Frontal cortex (tissue), 4 donors: Measurements from ENCODE around the gene COMMD2. TPM values are rescaled to one million over a fixed set of nuclear protein-coding genes. Genes with fewer than 3 reads are reported as not detected.
A peak's percentile ranks its signal among the peaks of the same experiment; 100 is the strongest.

ENCODE experiments used
- DNase-seq, 2 donors: peaks; one replicate each; pipeline ENCODE4 v3.0.0; 2012; ENCODE audit warnings: low spot score in 2 of 2
- FAIRE-seq: peaks from 2 replicates; lab custom pipeline; 2012; peaks lifted over from hg19 to GRCh38; lab: Jason Lieb, UNC
- total RNA-seq: library from RNA; depleted of rRNA; stranded (reverse); fragments of >200 nt; gene quantifications from one replicate; pipeline ENCODE4 v1.2.3, GENCODE V29; 2014
- donor health status: control.
- donor health status: control.
- donor health status: control.

Gene COMMD2
- 106 TPM for total RNA-seq

- FAIRE-seq (no peak), DNase-seq (peak; percentile 31 to 73)
Measured at GRCh38 chr3:149752051-149752787, at the start of gene COMMD2. TSS of gene COMMD2 (minus strand) at chr3:149752489. CDS start at chr3:149752444, 45 bp downstream.

DNA sequence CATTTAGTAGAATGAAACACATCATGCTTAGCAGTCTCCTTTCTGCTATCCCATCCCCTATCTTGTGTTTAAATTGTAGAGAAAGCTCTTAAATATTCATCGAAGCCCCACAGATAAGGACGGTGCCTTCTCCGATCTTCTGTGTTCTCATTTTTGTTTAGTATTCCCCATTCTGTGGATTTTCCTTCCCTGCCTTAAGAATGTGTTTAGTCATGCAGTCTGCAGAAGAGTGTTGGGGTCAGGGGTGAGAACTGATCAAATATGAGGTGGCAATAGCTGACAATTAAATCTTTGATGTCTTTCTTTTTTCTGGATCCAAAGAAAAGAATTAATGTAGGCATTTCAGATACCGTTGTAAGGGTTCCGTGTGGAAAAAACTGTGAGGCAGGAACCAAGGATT is 49.4 kb upstream of the COMMD2 start:
- FAIRE-seq (no peak), DNase-seq (no peak)

DNA sequence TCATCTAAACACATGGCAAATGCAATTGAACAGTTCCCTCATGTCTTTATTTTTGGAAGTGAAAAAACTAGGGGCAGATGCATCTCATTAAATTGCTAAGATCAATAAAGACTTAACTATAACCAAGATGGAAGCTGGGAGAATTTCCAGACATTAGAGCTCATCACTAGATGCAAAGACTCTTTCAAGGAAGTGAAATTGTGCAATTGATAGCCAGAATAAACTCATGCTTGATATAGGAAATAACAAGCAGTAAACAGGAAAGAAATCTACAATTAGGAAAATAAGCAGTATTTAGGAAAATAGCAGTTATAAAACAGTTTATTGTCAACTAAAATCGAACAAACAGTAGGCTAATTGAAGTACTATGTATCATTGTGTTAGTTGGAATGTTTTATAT is 48.9 kb upstream of the COMMD2 start:
- no peak for FAIRE-seq
- DNase-seq: no peak

DNA sequence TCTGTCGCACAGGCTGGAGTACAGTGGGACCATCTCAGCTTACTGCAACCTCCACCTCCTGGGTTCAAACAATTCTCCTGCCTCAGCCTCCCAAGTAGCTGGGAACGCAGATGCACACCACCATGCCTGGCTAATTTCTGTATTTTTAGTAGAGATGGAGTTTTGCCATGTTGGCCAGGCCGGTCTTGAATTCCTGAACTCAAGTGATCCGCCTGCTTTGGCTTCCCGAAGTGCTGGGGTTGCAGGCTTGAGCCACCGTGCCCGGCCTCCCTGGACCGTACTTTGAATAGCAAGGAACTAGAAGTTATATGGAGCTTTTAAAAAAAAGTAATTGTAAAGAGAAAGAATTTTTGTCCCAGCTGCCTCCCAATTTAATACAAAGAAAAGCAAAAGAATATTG is 48.4 kb upstream of the COMMD2 start:
- no peak for DNase-seq
- no peak for FAIRE-seq

DNA sequence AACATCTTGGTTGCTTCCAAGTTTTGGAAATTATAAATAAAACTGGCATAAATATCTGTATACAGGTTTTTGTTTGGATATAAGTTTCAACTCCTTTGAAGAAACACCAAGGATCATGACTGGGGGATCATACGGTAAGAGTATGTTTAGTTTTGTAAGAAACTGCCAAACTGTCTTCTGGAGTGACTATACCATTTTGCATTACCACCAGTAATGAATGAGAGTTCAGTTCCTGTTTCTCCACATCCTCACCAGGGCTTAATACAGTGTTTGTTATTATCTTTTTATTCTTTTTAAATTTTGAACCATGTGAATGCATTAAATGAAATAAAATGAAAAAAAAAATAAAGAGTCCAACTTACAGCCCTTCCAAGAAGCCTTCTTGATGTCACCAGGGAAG is 43.7 kb upstream of the COMMD2 start:
- DNase-seq (no peak), FAIRE-seq (no peak)

GRCh38 chr3:149792452-149793270 is 40.4 kb upstream of the COMMD2 start, which contains the start of gene ANKUB1:
TSS of gene ANKUB1 (minus strand) at chr3:149792554. CDS start at chr3:149792366, 188 bp downstream.
- no peak for DNase-seq
- no peak for FAIRE-seq

DNA sequence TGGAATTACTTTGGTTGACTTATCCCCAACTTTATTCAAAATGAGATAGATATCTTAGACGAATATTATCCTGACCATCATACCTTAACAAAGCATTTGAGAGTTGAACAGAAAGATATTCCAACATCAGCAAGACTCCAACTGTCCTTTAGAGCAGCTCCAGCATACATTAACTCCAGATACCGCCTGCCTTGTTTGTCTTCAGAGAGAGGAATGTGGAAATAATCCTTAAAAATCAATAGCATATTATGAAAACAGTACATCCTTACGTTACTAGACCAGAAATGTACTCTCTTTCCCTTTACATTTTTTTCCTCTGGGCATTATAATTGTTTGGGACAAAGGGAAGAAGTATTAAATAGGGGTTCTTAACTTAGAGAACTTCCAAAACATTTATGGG is 38.4 kb upstream of the COMMD2 start:
- no peak for DNase-seq
- FAIRE-seq: no peak

- DNase-seq: no peak
- FAIRE-seq: no peak
Measured at GRCh38 chr3:149790268-149790667, 38.0 kb upstream of the COMMD2 start.

- FAIRE-seq: no peak
Measured at GRCh38 chr3:149784064-149784704, 31.9 kb upstream of the COMMD2 start.

DNA sequence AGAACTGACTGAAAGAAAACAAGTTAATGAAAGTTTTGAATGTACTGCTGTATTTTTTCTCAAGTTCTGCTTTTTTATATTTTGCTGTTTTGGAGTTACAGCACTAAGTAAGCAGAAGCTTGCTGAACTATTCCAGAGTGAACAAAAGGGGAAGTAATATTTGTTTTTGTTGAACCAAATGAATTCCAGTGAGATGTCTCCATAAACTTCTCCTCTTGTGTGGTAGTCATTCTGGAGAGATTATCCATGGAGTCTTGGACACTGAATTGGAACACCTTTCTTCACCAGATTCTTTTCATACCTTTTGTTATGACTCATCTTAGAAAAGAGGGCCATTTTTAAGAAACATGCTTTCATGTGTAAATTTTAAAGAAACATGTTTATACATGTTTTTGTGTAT is 31.3 kb upstream of the COMMD2 start:
- DNase-seq (no peak), FAIRE-seq (no peak)

More at GRCh38 chr3:149784064-149784704, 31.9 kb upstream of the COMMD2 start:
- DNase-seq: no peak

DNA sequence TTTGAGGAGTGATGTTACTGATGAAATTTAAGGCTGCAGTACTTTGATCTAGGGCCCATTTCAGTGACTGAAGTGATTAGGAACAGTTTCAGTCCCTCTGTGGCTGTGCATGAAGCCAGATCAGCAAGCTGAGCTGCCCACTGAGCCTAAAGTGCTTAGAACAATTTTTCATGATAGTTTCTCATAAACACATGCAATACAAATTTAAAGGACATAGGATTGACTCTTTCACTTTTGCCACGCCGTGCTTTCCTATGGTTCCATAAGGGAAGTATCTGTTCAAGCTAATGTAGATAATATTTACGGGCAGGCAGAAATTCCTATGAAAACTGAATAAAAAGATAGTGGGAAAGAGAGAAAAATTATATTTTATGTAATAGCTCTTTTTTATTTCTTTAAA is 29.5 kb upstream of the COMMD2 start:
- FAIRE-seq (no peak), DNase-seq (no peak)

DNA sequence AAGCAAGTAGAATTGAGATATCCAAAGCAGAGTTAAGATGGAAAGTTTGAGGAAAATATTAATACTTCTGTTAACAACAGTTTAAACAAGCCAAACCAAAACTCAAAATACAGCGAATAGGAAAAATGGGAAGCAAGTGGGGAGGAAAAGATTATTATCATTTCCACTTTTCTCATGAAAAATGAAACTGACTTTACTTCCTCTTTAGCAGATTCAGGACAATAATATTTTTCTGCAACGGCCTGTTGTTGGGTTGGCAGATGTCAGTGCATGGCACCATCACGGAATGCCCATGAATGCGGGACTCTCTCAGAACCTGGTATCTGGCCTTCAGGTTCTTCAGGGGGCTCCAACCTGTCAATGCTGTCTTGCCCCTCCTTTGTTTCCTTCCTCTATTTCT is 28.9 kb upstream of the COMMD2 start:
- FAIRE-seq (no peak), DNase-seq (no peak)

DNA sequence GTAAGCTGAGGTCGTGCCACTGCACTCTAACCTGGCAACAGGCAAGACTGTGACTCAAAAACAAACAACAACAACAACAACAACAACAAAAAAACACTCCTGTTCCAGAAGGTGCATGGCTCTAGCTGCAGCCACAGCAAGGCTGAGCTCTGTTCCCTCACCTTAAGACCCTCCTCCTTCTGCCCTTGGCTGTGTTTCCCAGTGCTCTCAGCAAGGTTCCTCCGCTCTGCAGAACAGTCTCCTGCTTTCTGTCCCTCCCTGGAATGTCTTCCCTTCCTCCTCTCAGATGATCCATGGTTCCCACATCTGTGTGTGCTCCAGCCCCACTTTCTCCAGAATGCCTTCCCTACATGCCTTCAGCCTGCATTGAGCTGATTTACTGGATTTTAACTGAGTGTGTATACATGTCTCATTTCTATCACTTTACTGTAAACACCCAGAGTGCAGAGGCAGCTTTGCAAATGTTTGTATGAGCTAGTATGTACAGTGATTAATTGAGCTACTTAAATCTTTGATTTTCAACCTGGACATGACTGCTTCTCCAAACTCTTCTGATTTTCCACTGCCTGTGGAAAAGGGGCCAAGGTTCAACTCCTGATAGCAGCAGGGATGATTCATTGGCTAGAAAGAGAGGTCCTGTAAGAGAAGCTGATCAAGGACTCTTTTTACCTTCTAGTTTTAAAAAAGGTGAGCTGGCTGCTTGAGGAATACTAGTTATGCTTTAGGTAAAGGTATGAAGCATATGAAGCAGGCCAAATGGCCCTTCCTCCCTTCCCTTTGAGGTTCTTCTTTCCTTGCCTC is 25.3 kb upstream of the COMMD2 start:
- DNase-seq: no peak
- no peak for FAIRE-seq

- FAIRE-seq (no peak), DNase-seq (no peak)
Measured at GRCh38 chr3:149776170-149776569, 23.9 kb upstream of the COMMD2 start.

- DNase-seq: no peak
- no peak for FAIRE-seq
Measured at GRCh38 chr3:149772861-149773260, 20.6 kb upstream of the COMMD2 start.

DNA sequence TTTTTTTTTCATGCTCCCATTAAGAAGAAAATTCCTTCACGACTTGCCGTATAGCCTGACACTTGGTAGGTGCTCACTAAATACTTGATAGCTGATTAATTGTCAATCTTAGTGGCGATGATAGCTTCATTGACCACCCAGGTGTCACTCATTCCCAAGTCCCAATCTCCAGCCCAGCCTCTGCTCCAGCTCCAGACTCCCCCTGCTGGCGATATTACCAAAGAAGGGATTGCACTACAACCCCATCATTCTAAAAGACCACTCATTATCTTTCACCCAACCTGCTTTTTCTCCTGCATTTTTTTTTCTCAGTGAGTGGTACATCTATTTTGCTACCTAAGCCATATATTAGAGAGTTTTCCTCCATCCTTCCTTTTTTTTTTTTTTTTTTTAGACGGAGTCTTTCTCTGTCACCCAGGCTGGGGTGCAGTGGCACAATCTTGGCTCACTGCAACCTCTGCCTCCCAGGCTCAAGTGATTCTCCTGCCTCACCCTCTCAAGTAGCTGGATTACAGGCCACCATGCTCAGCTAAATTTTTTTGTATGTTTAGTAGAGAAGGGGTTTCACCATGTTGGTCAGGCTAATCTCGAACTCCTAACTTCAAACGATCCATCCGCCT is 19.5 kb upstream of the COMMD2 start:
- no peak for DNase-seq
- FAIRE-seq: no peak

DNA sequence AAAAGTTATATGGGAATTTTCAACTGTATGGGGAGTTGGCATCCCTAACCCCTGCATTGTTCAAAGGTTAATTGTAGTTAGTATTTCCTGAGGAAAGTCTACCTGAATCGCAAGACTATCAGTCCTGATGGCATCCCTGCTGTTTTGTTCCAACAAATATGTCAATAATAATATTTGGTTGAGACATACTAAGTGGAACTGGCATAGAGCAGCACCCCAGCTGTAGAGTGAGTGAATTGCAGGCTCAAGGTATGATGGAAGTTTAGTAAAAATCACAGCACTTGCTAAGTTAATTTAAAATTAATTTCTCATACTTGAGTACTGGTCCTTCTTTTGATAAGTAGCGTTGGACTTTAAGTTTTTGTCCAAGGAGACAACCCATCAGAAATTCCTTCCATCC is 18.0 kb upstream of the COMMD2 start:
- DNase-seq (no peak), FAIRE-seq (no peak)

GRCh38 chr3:149768704-149769103 is 16.4 kb upstream of the COMMD2 start:
- no peak for FAIRE-seq
- DNase-seq: no peak

DNA sequence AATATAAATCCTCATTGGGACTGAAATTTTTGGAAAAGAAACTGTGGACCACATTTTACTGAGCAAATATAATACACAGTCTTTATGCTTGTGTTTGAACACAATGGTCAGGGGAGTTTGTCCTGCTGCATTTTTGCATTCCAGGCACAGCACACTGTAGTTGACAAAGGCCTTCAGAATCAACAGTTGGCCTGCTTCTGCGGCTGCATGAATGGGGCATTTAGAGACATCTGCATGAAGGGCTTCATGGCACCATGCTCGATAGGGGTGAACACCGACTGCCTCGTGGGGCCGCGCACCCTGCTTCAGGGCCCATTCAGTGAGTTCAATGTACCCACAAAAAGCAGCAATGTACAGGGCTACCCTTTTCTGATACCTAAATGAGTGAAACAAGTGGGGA is 15.4 kb upstream of the COMMD2 start:
- DNase-seq (peak in 1 of 2 donors; percentile 38), FAIRE-seq (peak; percentile 6)
